ENCODE results near the gene TXNRD1.

GRCh38 chr12:104223712-104224111, 8.1 kb downstream of the TXNRD1 start:
- TF ChIP-seq POLR2A (IDR thresholded peaks at IDR 0.05; ENCODE audit: low read length) (no peak), GATA1 (IDR thresholded peaks at IDR 0.05; ENCODE audit: low read depth, low read length) (no peak)

Measured in erythroblast (primary cell).